Pancreas (tissue), 10 donors: ENCODE measurements around the gene COL16A1. TPM values are rescaled to one million over a fixed set of nuclear protein-coding genes. Genes with fewer than 3 reads are reported as not detected.

Experiments
- ATAC-seq, 4 donors: fragments of 200-7000 bp; cut with Tn5 transposase; one replicate each; pipeline versions ENCODE4 v1.8.0 to v1.9.1; 2020; ENCODE audit warnings: mild to moderate bottlenecking in 4 of 4, moderate library complexity in 4 of 4
- DNase-seq, 6 donors: peaks; one replicate each; pipeline ENCODE4 v3.0.0-alpha.2; 2020
- FAIRE-seq: peaks from 2 replicates; lab custom pipeline; 2012; peaks lifted over from hg19 to GRCh38; lab: Jason Lieb, UNC
- H3K27ac ChIP-seq, 4 donors: fragments of 200-600 bp; sonication (generic); 1 replicate in 3 of 4; 2 replicates in 1 of 4; pipeline versions ENCODE4 v1.5.0 to v1.8.0; 2020
- H3K27me3 ChIP-seq, 4 donors: fragments of 200-600 bp; one replicate each; pipeline ENCODE4 v1.8.0; 2021
- H3K36me3 ChIP-seq, 3 donors: fragments of 200-600 bp; sonication (generic) in 1 of 3; one replicate each; pipeline versions ENCODE4 v1.5.0 to v1.8.0; 2020 to 2021
- H3K4me1 ChIP-seq, 3 donors: fragments of 200-600 bp; one replicate each; pipeline ENCODE4 v1.8.0; 2021
- H3K4me3 ChIP-seq, 4 donors: fragments of 200-600 bp; sonication (generic) in 2 of 4; one replicate each; pipeline versions ENCODE4 v1.5.0 to v1.8.0; 2020 to 2021
- H3K9me3 ChIP-seq, 4 donors: fragments of 200-600 bp; one replicate each; pipeline ENCODE4 v1.8.0; 2021
- WGBS, 2 donors: extraction: QIAGEN DNeasy Blood & Tissue Kit; methylation state at CpG; one replicate each; pipeline ENCODE4 v1.1.7; 2013; 5-methylcytosine and 5-hydroxymethylcytosine counted together
- intact Hi-C, 3 donors: fragments of 100-400 bp; cut with DNase I; formaldehyde crosslinking; loops; one replicate each; pipeline versions ENCODE4 v1.11.1 to v1.14.2; 2022
- polyA plus RNA-seq, 2 donors: library from polyadenylated mRNA; stranded (reverse); fragments of 200-250 nt; gene quantifications; one replicate each; pipeline ENCODE4 v1.2.3, GENCODE V29; 2013
- total RNA-seq, 6 donors: library from RNA; stranded (reverse); fragmentation: NEBNext Ultra II Directional in 4 of 6; extraction: Animal tissue kit (Norgen Biotek cat#: 25700) in 4 of 6; gene quantifications; one replicate each; pipeline versions ENCODE4 v1.2.1 to v1.2.4, GENCODE V29; 2021 to 2023
- TF ChIP-seq, protein P1 (sequence below), 4 donors: fragments of 200-600 bp; sonication (generic) in 3 of 4; IDR thresholded peaks; one replicate each; pipeline versions ENCODE4 v1.5.0 to v1.8.0; 2021; ENCODE audit warnings: antibody characterized with exemption in 4 of 4
- donor health status: healthy with polysubstance abuse.
- donor health status: DM: no; HTN: no; CAD: no; lungs with moderate emphysema.
- donor health status: DM: no; HTN: no; CAD: no.
- donor health status: control.
- donor health status: control.
- donor health status: Bipolar disorder and iron deficiency.
- donor health status: DM: yes; HTN: yes; CAD: no.
- donor health status: DM: no; HTN: no; CAD: no.
- donor health status: DM: no; HTN: no; CAD: no.
- donor health status: DM: yes; HTN: yes; CAD: no.

The COL16A1 gene
- total and polyA plus RNA-seq, 8 donors, result 3.3 to 26.7 (median 11.2) TPM

DNA sequence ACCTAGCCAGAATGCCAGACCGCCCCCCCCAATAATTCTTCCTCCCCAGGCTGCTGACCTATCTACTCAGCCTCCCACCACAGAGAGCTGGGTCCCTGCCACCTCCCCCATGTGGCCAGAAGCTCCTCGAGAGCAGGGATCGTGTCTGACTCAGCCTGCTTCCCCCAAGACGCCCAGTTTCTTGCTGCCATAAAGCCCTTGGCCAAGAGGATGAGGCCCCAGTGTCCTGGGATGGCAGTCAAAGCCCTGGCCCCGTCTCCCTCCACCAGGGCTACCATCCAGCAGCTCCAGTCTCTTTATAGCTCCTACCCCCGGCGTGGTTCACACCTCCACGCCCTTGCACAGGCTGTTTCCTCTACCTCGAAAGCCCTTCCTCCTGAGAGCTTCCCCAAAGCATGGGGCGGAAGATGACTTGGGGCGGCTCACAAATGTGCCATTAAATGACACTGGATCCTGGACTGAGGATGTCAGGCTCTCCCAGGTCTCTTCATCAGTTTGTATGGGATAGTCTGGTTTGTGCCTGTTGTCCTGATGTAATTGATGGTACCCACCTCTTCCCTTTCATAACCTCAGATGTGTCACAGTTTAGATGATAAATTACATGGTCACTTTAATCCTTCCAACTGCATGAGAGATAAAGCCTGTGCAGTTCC, 47.2 kb upstream of the COL16A1 start:
- Histone ChIP-seq H3K27ac (no peak overlapping the region), H3K4me3 (no peak overlapping the region), H3K9me3 (no peaks in the 10 kb centered on the region), H3K4me1 (peaks cover 0 to 7% (median 3%) of the 10 kb centered on the region in 3 donors), H3K27me3 (no peaks in the 10 kb centered on the region), H3K36me3 (no peaks in the 10 kb centered on the region)
- FAIRE-seq (no peak), ATAC-seq (no peak), DNase-seq (no peak)
- WGBS, 2 donors, result 66 to 73% methylated on average over 11 of the region's 11 CpGs
- intact Hi-C loops, result no loop called here
- TF ChIP-seq, protein P1, sequence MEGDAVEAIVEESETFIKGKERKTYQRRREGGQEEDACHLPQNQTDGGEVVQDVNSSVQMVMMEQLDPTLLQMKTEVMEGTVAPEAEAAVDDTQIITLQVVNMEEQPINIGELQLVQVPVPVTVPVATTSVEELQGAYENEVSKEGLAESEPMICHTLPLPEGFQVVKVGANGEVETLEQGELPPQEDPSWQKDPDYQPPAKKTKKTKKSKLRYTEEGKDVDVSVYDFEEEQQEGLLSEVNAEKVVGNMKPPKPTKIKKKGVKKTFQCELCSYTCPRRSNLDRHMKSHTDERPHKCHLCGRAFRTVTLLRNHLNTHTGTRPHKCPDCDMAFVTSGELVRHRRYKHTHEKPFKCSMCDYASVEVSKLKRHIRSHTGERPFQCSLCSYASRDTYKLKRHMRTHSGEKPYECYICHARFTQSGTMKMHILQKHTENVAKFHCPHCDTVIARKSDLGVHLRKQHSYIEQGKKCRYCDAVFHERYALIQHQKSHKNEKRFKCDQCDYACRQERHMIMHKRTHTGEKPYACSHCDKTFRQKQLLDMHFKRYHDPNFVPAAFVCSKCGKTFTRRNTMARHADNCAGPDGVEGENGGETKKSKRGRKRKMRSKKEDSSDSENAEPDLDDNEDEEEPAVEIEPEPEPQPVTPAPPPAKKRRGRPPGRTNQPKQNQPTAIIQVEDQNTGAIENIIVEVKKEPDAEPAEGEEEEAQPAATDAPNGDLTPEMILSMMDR (IDR thresholded peaks at IDR 0.05), result no peak

DNA sequence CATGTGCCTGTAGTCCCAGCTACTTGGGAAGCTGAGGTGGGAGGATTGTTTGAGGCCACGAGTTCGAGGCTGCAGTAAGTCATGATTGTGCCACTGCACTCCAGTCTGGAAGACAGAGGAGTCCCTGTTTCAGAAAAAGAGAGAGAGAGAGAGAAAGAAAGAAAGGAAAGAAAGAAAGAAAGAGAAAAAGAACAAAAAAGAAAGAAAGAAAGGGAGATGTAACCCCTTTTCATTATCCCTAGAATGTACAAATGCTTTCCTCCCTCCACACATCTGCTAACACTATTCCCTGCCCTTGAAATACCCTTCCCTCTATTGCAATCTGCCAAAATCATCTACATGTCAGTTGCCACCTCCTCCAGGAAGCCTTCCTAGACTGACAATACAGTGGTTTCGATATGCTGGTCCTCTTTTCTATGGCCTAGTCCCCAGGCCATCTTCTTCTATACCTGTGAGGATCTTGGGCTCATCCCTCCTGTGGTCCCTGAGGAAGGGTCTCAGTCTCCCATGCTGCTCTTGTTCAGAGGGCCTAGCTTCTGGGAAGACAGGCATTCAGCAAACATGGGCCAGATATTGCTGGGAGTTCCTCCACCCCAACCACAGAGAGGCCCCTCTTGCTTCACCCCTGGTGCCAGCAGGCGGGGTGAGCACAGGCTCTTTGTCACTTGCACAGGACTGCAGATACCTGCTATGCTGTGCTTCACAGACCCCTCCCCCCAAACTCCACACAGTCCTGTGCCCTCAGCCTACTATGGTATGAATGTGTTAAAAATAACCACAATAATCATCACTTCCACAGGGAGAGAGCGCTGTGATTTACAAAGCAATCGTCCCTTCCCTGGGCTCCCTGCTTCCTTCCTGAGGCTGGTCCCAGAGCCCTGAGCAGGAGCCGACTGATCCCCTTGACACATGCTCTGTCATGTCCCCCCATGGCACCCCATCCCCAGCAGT, 46.2 kb upstream of the COL16A1 start:
- DNase-seq, result no peak
- intact Hi-C loops, result loop anchor here in 1 of 3 donors (2.0 kb wide), 1 partner anchor 87 kb away; no protein-coding TSS in a partner anchor
- Histone ChIP-seq H3K9me3 (no peaks in the 10 kb centered on the region), H3K4me3 (no peak overlapping the region), H3K36me3 (no peaks in the 10 kb centered on the region), H3K4me1 (peaks cover 0 to 7% (median 3%) of the 10 kb centered on the region in 3 donors), H3K27me3 (no peaks in the 10 kb centered on the region), H3K27ac (no peak overlapping the region)
- 81 to 86% methylated on average over 7 of the region's 7 CpGs for WGBS, 2 donors
- FAIRE-seq, result no peak
- ATAC-seq, result no peak
- TF ChIP-seq, protein P1 (IDR thresholded peaks at IDR 0.05), result no peak

DNA sequence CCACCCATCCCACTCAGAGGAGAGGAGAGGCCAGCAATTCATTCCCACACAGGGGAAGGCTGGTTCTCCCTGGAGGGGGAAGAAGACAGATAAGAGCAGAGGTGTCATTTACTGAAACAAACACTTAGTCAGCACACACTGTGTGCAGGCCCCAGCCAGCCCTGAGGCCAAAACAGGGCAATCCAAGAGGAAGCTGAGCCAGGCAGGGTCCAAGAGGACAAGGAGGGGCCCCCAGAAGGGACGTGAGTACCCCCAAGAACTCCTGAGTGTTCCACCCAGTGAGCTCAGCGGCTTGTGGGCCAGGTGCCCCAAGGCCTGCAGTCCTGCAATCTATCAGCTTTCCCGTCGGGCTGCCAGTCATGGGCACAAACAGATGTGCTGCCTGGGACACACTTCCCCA, 44.5 kb upstream of the COL16A1 start:
- H3K4me3 ChIP-seq, result no peak overlapping the region
- H3K9me3 ChIP-seq, result no peaks in the 10 kb centered on the region
- H3K4me1 ChIP-seq, result peaks cover 0 to under 1% (median 0%) of the 10 kb centered on the region in 3 donors
- TF ChIP-seq, protein P1 (IDR thresholded peaks at IDR 0.05), result no peak
- no peak for FAIRE-seq
- ATAC-seq, result no peak
- 55 to 60% methylated on average over 4 of the region's 4 CpGs for WGBS, 2 donors
- no peaks in the 10 kb centered on the region for H3K36me3 ChIP-seq
- no peaks in the 10 kb centered on the region for H3K27me3 ChIP-seq
- intact Hi-C loops, result loop anchor here in 1 of 3 donors (2.0 kb wide), 1 partner anchor 86 kb away; no protein-coding TSS in a partner anchor
- no peak overlapping the region for H3K27ac ChIP-seq
- no peak for DNase-seq

DNA sequence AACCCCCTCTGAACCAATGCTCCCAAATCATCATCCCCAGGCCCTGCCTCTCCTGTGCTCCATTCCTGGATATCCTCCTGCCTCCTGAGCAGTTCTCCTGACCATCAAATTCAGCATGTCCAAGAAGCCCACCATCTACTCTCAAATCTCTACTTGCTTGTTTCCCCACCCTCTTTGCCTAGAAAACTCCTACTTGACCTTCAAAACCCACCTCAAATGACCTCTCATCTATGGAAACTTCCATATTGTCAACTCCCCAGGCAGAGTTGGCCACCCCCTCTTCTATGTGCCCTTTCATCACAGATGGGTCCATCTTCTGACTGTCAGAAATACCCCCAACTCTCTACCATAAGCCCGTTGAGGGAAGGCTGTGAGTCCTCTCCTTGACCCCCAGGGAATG, 43.5 kb upstream of the COL16A1 start:
- Histone ChIP-seq H3K27me3 (no peaks in the 10 kb centered on the region), H3K36me3 (no peaks in the 10 kb centered on the region), H3K4me1 (no peaks in the 10 kb centered on the region), H3K27ac (no peak overlapping the region), H3K4me3 (no peak overlapping the region), H3K9me3 (no peaks in the 10 kb centered on the region)
- intact Hi-C loops, result no loop called here
- no peak for ATAC-seq
- TF ChIP-seq, protein P1 (IDR thresholded peaks at IDR 0.05), result no peak
- 82 to 91% methylated on average over 1 of the region's 1 CpG for WGBS, 2 donors
- DNase-seq, result no peak
- no peak for FAIRE-seq
